Measurements from ENCODE around the gene SNPH. TPM values are rescaled to one million over a fixed set of nuclear protein-coding genes. Genes with fewer than 3 reads are reported as not detected.

The SNPH gene
- total RNA-seq, 2 experiments from 2014 or later, result 12.8 to 13.0 TPM

DNA sequence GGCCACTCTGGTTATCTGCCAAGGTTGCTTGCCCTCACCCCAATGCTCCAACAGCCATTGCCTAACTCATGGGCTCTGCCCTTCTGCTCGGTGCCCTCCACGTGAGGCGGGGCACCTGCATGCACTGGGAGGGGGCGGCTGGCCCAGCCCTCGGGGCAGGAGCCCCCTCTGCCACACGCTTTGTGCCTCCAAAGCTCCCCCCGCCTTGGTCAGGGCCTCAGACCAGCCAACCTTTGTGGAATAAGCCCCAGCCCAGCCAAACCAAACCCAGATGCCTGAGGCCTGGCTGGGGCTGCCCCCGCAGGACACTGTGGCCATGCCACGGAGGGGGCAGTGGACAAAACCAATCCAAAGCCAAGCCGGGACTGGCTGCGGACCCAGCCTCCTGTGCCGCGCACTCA lies 41.5 kb downstream of the SNPH start:
- TF ChIP-seq, protein P1, sequence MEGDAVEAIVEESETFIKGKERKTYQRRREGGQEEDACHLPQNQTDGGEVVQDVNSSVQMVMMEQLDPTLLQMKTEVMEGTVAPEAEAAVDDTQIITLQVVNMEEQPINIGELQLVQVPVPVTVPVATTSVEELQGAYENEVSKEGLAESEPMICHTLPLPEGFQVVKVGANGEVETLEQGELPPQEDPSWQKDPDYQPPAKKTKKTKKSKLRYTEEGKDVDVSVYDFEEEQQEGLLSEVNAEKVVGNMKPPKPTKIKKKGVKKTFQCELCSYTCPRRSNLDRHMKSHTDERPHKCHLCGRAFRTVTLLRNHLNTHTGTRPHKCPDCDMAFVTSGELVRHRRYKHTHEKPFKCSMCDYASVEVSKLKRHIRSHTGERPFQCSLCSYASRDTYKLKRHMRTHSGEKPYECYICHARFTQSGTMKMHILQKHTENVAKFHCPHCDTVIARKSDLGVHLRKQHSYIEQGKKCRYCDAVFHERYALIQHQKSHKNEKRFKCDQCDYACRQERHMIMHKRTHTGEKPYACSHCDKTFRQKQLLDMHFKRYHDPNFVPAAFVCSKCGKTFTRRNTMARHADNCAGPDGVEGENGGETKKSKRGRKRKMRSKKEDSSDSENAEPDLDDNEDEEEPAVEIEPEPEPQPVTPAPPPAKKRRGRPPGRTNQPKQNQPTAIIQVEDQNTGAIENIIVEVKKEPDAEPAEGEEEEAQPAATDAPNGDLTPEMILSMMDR (IDR thresholded peaks at IDR 0.05), result no peak
- Histone ChIP-seq H3K4me3 (ENCODE audit: low read length) (no peak overlapping the region), H3K27ac (ENCODE audit: low read depth in 1 of 2, low read length in 2 of 2) (no peak overlapping the region), H3K36me3 (ENCODE audit: insufficient read depth, low read length) (peaks cover 12% of the 10 kb centered on the region), H3K9me3 (ENCODE audit: control insufficient read depth in 1 of 2, insufficient read depth in 1 of 2, low read length in 2 of 2) (no peaks in the 10 kb centered on the region), H3K27me3 (ENCODE audit: control insufficient read depth in 1 of 2, insufficient read depth in 2 of 2, low read length in 2 of 2) (no peaks in the 10 kb centered on the region), H3K4me1 (ENCODE audit: insufficient read depth, low read length) (no peaks in the 10 kb centered on the region)
- no peak for ATAC-seq (ENCODE audit: poor library complexity)
- no peak overlapping the region for H3K27ac Mint-ChIP-seq
- CTCF ChIA-PET, result no interaction called here
- intact Hi-C loops (cut with DNase I, micrococcal nuclease), result no loop called here
- no peak overlapping the region for H3K4me3 Mint-ChIP-seq
- POLR2A ChIA-PET, result no interaction called here
- no peaks in the 10 kb centered on the region for H3K27me3 Mint-ChIP-seq
- peaks cover 35% of the 10 kb centered on the region for H3K36me3 Mint-ChIP-seq (ENCODE audit: low read depth)
- H3K9me3 Mint-ChIP-seq, result no peaks in the 10 kb centered on the region
- DNase-seq, result no peak
- peaks cover 5% of the 10 kb centered on the region for H3K4me1 Mint-ChIP-seq (ENCODE audit: low read depth)

DNA sequence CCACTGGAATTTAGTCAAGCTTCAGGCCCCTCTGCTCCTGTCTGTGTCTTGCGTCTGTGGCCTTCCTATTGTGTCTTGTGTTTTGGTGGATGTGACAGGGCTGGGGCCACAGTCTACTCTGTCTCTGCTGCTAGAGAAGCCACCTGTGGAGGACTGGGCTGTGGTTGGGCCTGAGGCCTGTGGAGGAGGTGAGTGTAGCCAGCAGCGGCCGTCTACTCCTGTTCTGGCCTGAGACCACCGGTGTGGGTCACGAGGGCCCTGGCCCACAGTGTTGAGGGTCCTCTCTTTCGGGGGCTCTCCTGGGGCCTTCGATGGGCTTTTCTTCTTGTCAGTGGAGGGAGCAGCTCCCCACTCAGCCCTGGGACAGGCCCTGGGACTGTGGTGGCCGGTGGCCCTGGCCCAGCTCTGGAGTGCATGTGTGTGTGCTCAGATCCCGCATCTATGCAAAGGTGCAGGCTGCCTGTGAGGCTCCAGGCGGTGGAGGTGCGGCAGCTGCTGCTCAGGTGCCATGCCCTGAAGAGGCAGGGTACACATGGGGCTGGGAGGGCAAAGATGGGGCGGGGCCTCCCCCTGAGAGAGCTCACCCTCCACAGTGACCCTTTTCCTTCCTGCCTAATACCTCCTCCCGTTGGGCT lies 42.1 kb downstream of the SNPH start:
- Histone ChIP-seq H3K4me3 (ENCODE audit: low read length) (no peak overlapping the region), H3K4me1 (ENCODE audit: insufficient read depth, low read length) (peaks cover 2% of the 10 kb centered on the region), H3K27me3 (ENCODE audit: control insufficient read depth in 1 of 2, insufficient read depth in 2 of 2, low read length in 2 of 2) (no peaks in the 10 kb centered on the region), H3K9me3 (ENCODE audit: control insufficient read depth in 1 of 2, insufficient read depth in 1 of 2, low read length in 2 of 2) (peaks cover 0 to 4% of the 10 kb centered on the region in 2 experiments), H3K27ac (ENCODE audit: low read depth in 1 of 2, low read length in 2 of 2) (no peak overlapping the region), H3K36me3 (ENCODE audit: insufficient read depth, low read length) (peaks cover 12% of the 10 kb centered on the region)
- H3K4me3 Mint-ChIP-seq, result no peak overlapping the region
- H3K4me1 Mint-ChIP-seq (ENCODE audit: low read depth), result peaks cover 5% of the 10 kb centered on the region
- CTCF ChIA-PET, result no interaction called here
- no peaks in the 10 kb centered on the region for H3K9me3 Mint-ChIP-seq
- POLR2A ChIA-PET, result no interaction called here
- peaks cover 29% of the 10 kb centered on the region for H3K36me3 Mint-ChIP-seq (ENCODE audit: low read depth)
- ATAC-seq (ENCODE audit: poor library complexity) (no peak), DNase-seq (no peak)
- H3K27me3 Mint-ChIP-seq, result no peaks in the 10 kb centered on the region
- TF ChIP-seq, protein P1 (IDR thresholded peaks at IDR 0.05), result no peak
- intact Hi-C loops (cut with DNase I, micrococcal nuclease), result no loop called here
- no peak overlapping the region for H3K27ac Mint-ChIP-seq

DNA sequence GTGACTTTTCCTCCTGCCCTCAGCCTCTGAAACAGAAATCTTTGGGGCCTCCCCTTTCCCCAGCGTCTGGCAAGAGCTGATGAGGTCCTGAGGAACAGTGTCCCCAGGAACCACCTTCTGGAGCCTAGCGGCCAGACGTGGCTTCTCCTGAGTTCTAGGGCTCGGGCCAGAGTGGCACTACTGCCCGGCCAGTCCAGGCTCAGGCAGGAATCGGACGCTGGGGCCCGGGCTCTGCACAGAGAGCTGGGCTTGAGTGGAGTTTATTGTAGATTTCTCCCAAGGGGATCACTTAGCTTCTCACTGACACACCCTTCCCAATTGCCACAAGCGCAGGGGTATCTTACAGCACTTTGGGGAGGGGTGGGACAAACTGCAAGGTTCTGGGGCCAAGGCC lies 42.6 kb downstream of the SNPH start:
- Mint-ChIP-seq H3K4me1 (ENCODE audit: low read depth) (peaks cover 5% of the 10 kb centered on the region), H3K27me3 (no peaks in the 10 kb centered on the region), H3K27ac (no peak overlapping the region), H3K9me3 (no peaks in the 10 kb centered on the region), H3K36me3 (ENCODE audit: low read depth) (peaks cover 26% of the 10 kb centered on the region), H3K4me3 (no peak overlapping the region)
- POLR2A ChIA-PET, result no interaction called here
- intact Hi-C loops (cut with DNase I, micrococcal nuclease), result no loop called here
- ATAC-seq (ENCODE audit: poor library complexity), result no peak
- H3K27me3 ChIP-seq (ENCODE audit: control insufficient read depth in 1 of 2, insufficient read depth in 2 of 2, low read length in 2 of 2), result no peaks in the 10 kb centered on the region
- H3K4me3 ChIP-seq (ENCODE audit: low read length), result no peak overlapping the region
- DNase-seq, result no peak
- H3K36me3 ChIP-seq (ENCODE audit: insufficient read depth, low read length), result peaks cover 12% of the 10 kb centered on the region
- CTCF ChIA-PET, result no interaction called here
- H3K27ac ChIP-seq (ENCODE audit: low read depth in 1 of 2, low read length in 2 of 2), result no peak overlapping the region
- peaks cover 7% of the 10 kb centered on the region for H3K4me1 ChIP-seq (ENCODE audit: insufficient read depth, low read length)
- TF ChIP-seq, protein P1 (IDR thresholded peaks at IDR 0.05), result no peak
- H3K9me3 ChIP-seq (ENCODE audit: control insufficient read depth in 1 of 2, insufficient read depth in 1 of 2, low read length in 2 of 2), result peaks cover 0 to 6% of the 10 kb centered on the region in 2 experiments

Measured in CD4-positive, alpha-beta T cell (primary cell).